Measurements from ENCODE around the gene BPTF. TPM values are rescaled to one million over a fixed set of nuclear protein-coding genes. Genes with fewer than 3 reads are reported as not detected.
"Not testable (repeated sequence)": the region's sequence is repeated elsewhere in the genome, so short reads cannot be mapped to it uniquely, and the experiment has no call there.

The BPTF gene
- total RNA-seq, 1 donor from 2014 or later, result 129 TPM

GRCh38 chr17:67993998-67994361, 168.7 kb downstream of the BPTF start:
- H3K36me3 Mint-ChIP-seq, result peaks cover 2% of the 10 kb centered on the region
- peaks cover 2% of the 10 kb centered on the region for H3K27me3 Mint-ChIP-seq (ENCODE audit: insufficient read depth, low read depth)
- peaks cover 28% of the 10 kb centered on the region for H3K4me1 Mint-ChIP-seq
- peak overlapping the region; percentile 91 for H3K4me3 Mint-ChIP-seq
- H3K79me2 ChIP-seq (ENCODE audit: low read depth), result no peaks in the 10 kb centered on the region
- peak overlapping the region; percentile 25 for H3K9ac ChIP-seq
- no peaks in the 10 kb centered on the region for H3K9me3 Mint-ChIP-seq
- H3F3A ChIP-seq (ENCODE audit: low read depth), result peaks cover 54% of the 10 kb centered on the region
- peak overlapping the region; percentile 72 for H3K4me3 ChIP-seq
- H3K27ac ChIP-seq, result no peak overlapping the region
- H2AFZ ChIP-seq (replicated peaks), result peak overlapping the region; percentile 92
- H3K27ac Mint-ChIP-seq, result no peak overlapping the region
- DNase-seq (ENCODE audit: low spot score), result no peak
- H3K9me3 ChIP-seq (ENCODE audit: low read depth), result no peaks in the 10 kb centered on the region
- H3K27me3 ChIP-seq, result peaks cover 39% of the 10 kb centered on the region
- no peaks in the 10 kb centered on the region for H3K36me3 ChIP-seq
- peaks cover 17% of the 10 kb centered on the region for H3K4me1 ChIP-seq
- no peaks in the 10 kb centered on the region for H4K20me1 ChIP-seq (ENCODE audit: low read depth)
- H3K4me2 ChIP-seq, result peak overlapping the region; percentile 82
- TF ChIP-seq EZH2 (IDR thresholded peaks at IDR 0.05), result no peak
- no peak for TF ChIP-seq EZH2phosphoT487 (IDR thresholded peaks at IDR 0.05)
- no peak for TF ChIP-seq CTCF (IDR thresholded peaks at IDR 0.05)

- Histone ChIP-seq H3K36me3 (no peaks in the 10 kb centered on the region), H2AFZ (replicated peaks) (no peak overlapping the region), H3K4me3 (peak overlapping the region; percentile 72), H3F3A (ENCODE audit: low read depth) (peaks cover 53% of the 10 kb centered on the region), H3K9me3 (ENCODE audit: low read depth) (no peaks in the 10 kb centered on the region), H3K27me3 (peaks cover 39% of the 10 kb centered on the region), H3K9ac (no peak overlapping the region), H3K4me1 (peaks cover 17% of the 10 kb centered on the region), H3K4me2 (peak overlapping the region; percentile 90), H3K27ac (no peak overlapping the region), H4K20me1 (ENCODE audit: low read depth) (no peaks in the 10 kb centered on the region), H3K79me2 (ENCODE audit: low read depth) (no peaks in the 10 kb centered on the region)
- Mint-ChIP-seq H3K4me3 (peak overlapping the region; percentile 91), H3K9me3 (no peaks in the 10 kb centered on the region), H3K4me1 (peaks cover 28% of the 10 kb centered on the region), H3K36me3 (peaks cover 2% of the 10 kb centered on the region), H3K27ac (no peak overlapping the region), H3K27me3 (ENCODE audit: insufficient read depth, low read depth) (peaks cover 2% of the 10 kb centered on the region)
- TF ChIP-seq CTCF (IDR thresholded peaks at IDR 0.05), result no peak
- TF ChIP-seq EZH2 (IDR thresholded peaks at IDR 0.05), result no peak
- no peak for TF ChIP-seq EZH2phosphoT487 (IDR thresholded peaks at IDR 0.05)
- no peak for DNase-seq (ENCODE audit: low spot score)
Measured at GRCh38 chr17:67994817-67995569, 169.7 kb downstream of the BPTF start.

GRCh38 chr17:67995570-67996263, 170.4 kb downstream of the BPTF start:
- H3K9me3 ChIP-seq (ENCODE audit: low read depth), result no peaks in the 10 kb centered on the region
- H3K4me2 ChIP-seq, result peak overlapping the region; percentile 90
- peak overlapping the region; percentile 83 for H2AFZ ChIP-seq (replicated peaks)
- H4K20me1 ChIP-seq (ENCODE audit: low read depth), result no peaks in the 10 kb centered on the region
- no peak overlapping the region for H3K9ac ChIP-seq
- no peak overlapping the region for H3K27ac ChIP-seq
- H3K27me3 ChIP-seq, result peaks cover 39% of the 10 kb centered on the region
- Mint-ChIP-seq H3K27me3 (ENCODE audit: insufficient read depth, low read depth) (peaks cover 2% of the 10 kb centered on the region), H3K4me3 (peak overlapping the region; percentile 91), H3K4me1 (peaks cover 28% of the 10 kb centered on the region), H3K9me3 (no peaks in the 10 kb centered on the region), H3K36me3 (peaks cover 2% of the 10 kb centered on the region), H3K27ac (peak overlapping the region; percentile 70)
- H3F3A ChIP-seq (ENCODE audit: low read depth), result peaks cover 49% of the 10 kb centered on the region
- H3K36me3 ChIP-seq, result no peaks in the 10 kb centered on the region
- H3K4me1 ChIP-seq, result peaks cover 17% of the 10 kb centered on the region
- no peaks in the 10 kb centered on the region for H3K79me2 ChIP-seq (ENCODE audit: low read depth)
- peak overlapping the region; percentile 57 for H3K4me3 ChIP-seq
- no peak for TF ChIP-seq EZH2phosphoT487 (IDR thresholded peaks at IDR 0.05)
- TF ChIP-seq CTCF (IDR thresholded peaks at IDR 0.05), result peak; percentile 25
- TF ChIP-seq EZH2 (IDR thresholded peaks at IDR 0.05), result peak; percentile 73
- peak; percentile 65 for DNase-seq (ENCODE audit: low spot score)

- H3K27me3 ChIP-seq, result peaks cover 39% of the 10 kb centered on the region
- not testable (repeated sequence) for H3K9me3 Mint-ChIP-seq; H4K20me1 ChIP-seq (ENCODE audit: low read depth); H3K9ac ChIP-seq; H3K79me2 ChIP-seq (ENCODE audit: low read depth); H3K27ac ChIP-seq; H3K36me3 Mint-ChIP-seq; H3K36me3 ChIP-seq; H3K27me3 Mint-ChIP-seq (ENCODE audit: insufficient read depth, low read depth); H3K9me3 ChIP-seq (ENCODE audit: low read depth)
- H2AFZ ChIP-seq (replicated peaks), result peak within 1 kb of the TSS; percentile 83
- peaks cover 48% of the 10 kb centered on the region for H3F3A ChIP-seq (ENCODE audit: low read depth)
- DNase-seq (ENCODE audit: low spot score), result peak; percentile 39
- H3K4me2 ChIP-seq, result peak within 1 kb of the TSS; percentile 90
- Mint-ChIP-seq H3K27ac (peak within 1 kb of the TSS; percentile 70), H3K4me3 (peak within 1 kb of the TSS; percentile 91), H3K4me1 (peaks cover 28% of the 10 kb centered on the region)
- H3K4me3 ChIP-seq, result peak within 1 kb of the TSS; percentile 57
- H3K4me1 ChIP-seq, result peaks cover 17% of the 10 kb centered on the region
Measured at GRCh38 chr17:67996301-67997171, 171.2 kb downstream of the BPTF start, which contains the start of gene C17orf58. C17orf58 (minus strand) TSS chr17:67996469; CDS start chr17:67996198, 271 bp downstream.
